ENCODE measurements around the gene ZMYM4. TPM values are rescaled to one million over a fixed set of nuclear protein-coding genes. Genes with fewer than 3 reads are reported as not detected.
"Not testable (repeated sequence)": the region's sequence is repeated elsewhere in the genome, so short reads cannot be mapped to it uniquely, and the experiment has no call there.

ZMYM4 gene
- polyA plus RNA-seq, 1 donor from 2014 or later, result 36.1 TPM

DNA sequence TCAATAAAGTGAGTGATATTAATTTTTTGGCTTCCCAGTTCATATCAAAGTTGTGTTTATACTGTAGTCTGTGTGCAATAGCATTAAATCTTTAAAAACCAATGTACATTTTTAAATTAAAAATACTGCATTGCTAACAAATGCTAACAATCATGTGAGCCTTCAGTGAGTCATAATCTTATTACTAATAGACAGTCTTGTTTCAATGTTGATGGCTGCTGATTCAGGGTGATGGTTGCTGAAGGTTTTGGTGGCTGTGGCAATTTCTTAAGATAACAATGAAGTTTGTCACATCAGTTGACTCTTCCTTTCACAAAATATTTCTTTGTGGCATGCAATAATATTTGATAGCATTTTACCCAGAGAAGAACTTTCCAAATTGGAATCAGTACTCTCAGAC is 109.0 kb downstream of the ZMYM4 start:
- H3K36me3 ChIP-seq (ENCODE audit: insufficient read depth, low read length), result no peaks in the 10 kb centered on the region
- no peaks in the 10 kb centered on the region for H4K20me1 ChIP-seq (ENCODE audit: insufficient read depth)
- H3K79me2 ChIP-seq (replicated peaks; ENCODE audit: insufficient read depth, low read length), result no peaks in the 10 kb centered on the region
- H3K4me3 ChIP-seq (ENCODE audit: low read length), result no peak overlapping the region
- H3F3A ChIP-seq (ENCODE audit: insufficient read depth, low read length, poor library complexity, severe bottlenecking), result no peaks in the 10 kb centered on the region
- no peak overlapping the region for H3K4me2 ChIP-seq (ENCODE audit: low read length)
- H3K9me3 ChIP-seq (ENCODE audit: low read length), result no peaks in the 10 kb centered on the region
- no peaks in the 10 kb centered on the region for H3K9me2 ChIP-seq (ENCODE audit: insufficient read depth, low read length)
- no peaks in the 10 kb centered on the region for H3K27me3 ChIP-seq (ENCODE audit: insufficient read depth, low read depth, low read length)
- TF ChIP-seq CTCF (IDR thresholded peaks at IDR 0.05; ENCODE audit: poor library complexity, severe bottlenecking) (no peak), EZH2 (IDR thresholded peaks at IDR 0.05; ENCODE audit: borderline replicate concordance, insufficient read depth, low read length, poor library complexity, severe bottlenecking) (no peak), EP300 (conservative IDR thresholded peaks at IDR 0.05; ENCODE audit: poor library complexity, severe bottlenecking) (no peak), REST (IDR thresholded peaks at IDR 0.05; ENCODE audit: borderline replicate concordance) (no peak), RAD21 (conservative IDR thresholded peaks at IDR 0.05) (no peak), MXI1 (conservative IDR thresholded peaks at IDR 0.05; ENCODE audit: poor library complexity, severe bottlenecking) (no peak), POLR2AphosphoS5 (IDR thresholded peaks at IDR 0.05) (no peak)
- H3K27ac ChIP-seq (ENCODE audit: low read length), result no peak overlapping the region
- no peak overlapping the region for H2AFZ ChIP-seq (ENCODE audit: low read depth, low read length)
- H3K9ac ChIP-seq (ENCODE audit: low read length), result no peak overlapping the region

DNA sequence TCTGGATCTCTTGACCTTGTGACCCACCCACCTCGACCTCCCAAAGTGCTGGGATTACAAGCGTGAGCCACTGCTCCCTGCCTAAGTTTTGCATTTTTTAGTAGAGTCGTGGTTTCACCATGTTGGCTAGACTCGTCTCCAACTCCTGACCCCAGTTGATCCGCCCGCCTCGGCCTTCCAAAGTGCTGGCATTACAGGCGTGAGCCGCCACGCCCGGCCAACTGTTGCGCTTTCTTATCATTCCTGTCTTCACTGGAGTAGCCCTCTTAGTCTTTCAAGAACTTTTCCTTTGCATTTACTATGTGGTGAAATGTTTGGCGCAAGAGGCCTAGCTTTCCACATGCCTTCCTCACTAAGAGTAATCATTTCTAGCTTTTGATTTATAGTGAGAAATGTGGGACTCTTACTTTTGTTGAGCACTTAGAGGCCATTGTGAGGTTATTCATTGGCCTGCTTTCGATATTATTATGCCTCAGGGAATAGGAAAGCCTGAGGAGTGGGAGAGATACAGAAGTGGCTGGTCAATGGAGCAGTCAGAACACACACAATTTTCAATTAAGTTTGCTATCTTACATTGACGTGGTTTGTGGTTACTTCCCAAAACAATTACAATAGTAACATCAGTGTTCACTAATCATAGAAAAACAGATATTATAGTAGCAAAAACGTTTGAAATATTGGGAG is 111.0 kb downstream of the ZMYM4 start:
- TF ChIP-seq SMC3 (conservative IDR thresholded peaks at IDR 0.05; ENCODE audit: poor library complexity) (no peak), TAF1 (IDR thresholded peaks at IDR 0.05; ENCODE audit: low read depth) (no peak), POLR2AphosphoS5 (IDR thresholded peaks at IDR 0.05) (no peak), RAD21 (conservative IDR thresholded peaks at IDR 0.05) (no peak), MXI1 (conservative IDR thresholded peaks at IDR 0.05; ENCODE audit: poor library complexity, severe bottlenecking) (no peak), REST (IDR thresholded peaks at IDR 0.05; ENCODE audit: borderline replicate concordance) (no peak), EP300 (conservative IDR thresholded peaks at IDR 0.05; ENCODE audit: poor library complexity, severe bottlenecking) (no peak), CTCF (IDR thresholded peaks at IDR 0.05; ENCODE audit: poor library complexity, severe bottlenecking) (no peak), EZH2 (IDR thresholded peaks at IDR 0.05; ENCODE audit: borderline replicate concordance, insufficient read depth, low read length, poor library complexity, severe bottlenecking) (no peak)
- Histone ChIP-seq H3K36me3 (ENCODE audit: insufficient read depth, low read length) (no peaks in the 10 kb centered on the region), H3K9me3 (ENCODE audit: low read length) (no peaks in the 10 kb centered on the region), H3F3A (ENCODE audit: insufficient read depth, low read length, poor library complexity, severe bottlenecking) (no peaks in the 10 kb centered on the region), H3K27me3 (ENCODE audit: insufficient read depth, low read depth, low read length) (no peaks in the 10 kb centered on the region), H3K9ac (ENCODE audit: low read length) (no peak overlapping the region), H4K20me1 (ENCODE audit: insufficient read depth) (no peaks in the 10 kb centered on the region), H3K4me2 (ENCODE audit: low read length) (no peak overlapping the region), H3K9me2 (ENCODE audit: insufficient read depth, low read length) (no peaks in the 10 kb centered on the region), H3K4me3 (ENCODE audit: low read length) (no peak overlapping the region), H3K27ac (ENCODE audit: low read length) (no peak overlapping the region), H2AFZ (ENCODE audit: low read depth, low read length) (no peak overlapping the region), H3K79me2 (replicated peaks; ENCODE audit: insufficient read depth, low read length) (no peaks in the 10 kb centered on the region)

DNA sequence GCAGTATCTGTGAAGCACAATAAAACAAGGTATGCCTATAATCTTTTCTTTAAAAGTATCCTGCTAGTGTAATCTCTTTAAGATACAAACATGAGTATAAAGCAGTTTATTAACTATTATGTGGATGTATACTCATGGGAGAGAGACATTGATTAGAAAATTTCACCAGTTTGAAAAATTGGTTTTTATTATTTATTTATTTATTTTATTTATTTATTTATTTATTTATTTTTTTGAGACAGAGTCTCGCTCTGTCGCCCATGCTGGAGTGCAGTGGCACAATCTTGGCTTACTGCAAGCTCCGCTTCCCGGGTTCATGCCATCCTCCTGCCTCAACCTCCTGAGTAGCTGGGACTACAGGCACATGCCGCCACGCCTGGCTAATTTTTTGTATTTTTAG is 111.6 kb downstream of the ZMYM4 start:
- not testable (repeated sequence) for H3K4me2 ChIP-seq (ENCODE audit: low read length); H3K9me3 ChIP-seq (ENCODE audit: low read length); H3K36me3 ChIP-seq (ENCODE audit: insufficient read depth, low read length); H3F3A ChIP-seq (ENCODE audit: insufficient read depth, low read length, poor library complexity, severe bottlenecking); H3K9ac ChIP-seq (ENCODE audit: low read length); H3K9me2 ChIP-seq (ENCODE audit: insufficient read depth, low read length); H3K27ac ChIP-seq (ENCODE audit: low read length); H4K20me1 ChIP-seq (ENCODE audit: insufficient read depth); H3K79me2 ChIP-seq (replicated peaks; ENCODE audit: insufficient read depth, low read length); H3K4me3 ChIP-seq (ENCODE audit: low read length); H3K27me3 ChIP-seq (ENCODE audit: insufficient read depth, low read depth, low read length); H2AFZ ChIP-seq (ENCODE audit: low read depth, low read length)

All from neural cell (in vitro differentiated cells).